Activated CD4-positive, alpha-beta T cell treated with anti-CD3 and anti-CD28 coated beads for 36 hours (primary cell): Measurements from ENCODE around the gene ELP4. TPM values are rescaled to one million over a fixed set of nuclear protein-coding genes. Genes with fewer than 3 reads are reported as not detected.

Experiments used
- ATAC-seq: fragments of 200-7000 bp; cut with Tn5 transposase; one replicate; pipeline ENCODE4 v1.10.0; 2021; ENCODE audit warnings: mild to moderate bottlenecking, moderate library complexity
- CTCF ChIA-PET: fragments of 350-600 bp; sonication (Branson Sonifier 250); formaldehyde crosslinking; loops from one replicate; lab custom pipeline; 2021; ENCODE audit warnings: antibody characterized with exemption; lab: Charles Lee
- POLR2A ChIA-PET: fragments of 350-600 bp; sonication (Branson Sonifier 250); formaldehyde crosslinking; loops from one replicate; lab custom pipeline; 2021; ENCODE audit warnings: antibody characterized with exemption, inconsistent platforms; lab: Charles Lee
- DNase-seq: peaks from one replicate; pipeline ENCODE4 v3.0.0-alpha.2; 2020
- H3K27ac Mint-ChIP-seq: one replicate; pipeline ENCODE4 v1.8.0; 2021; ENCODE audit warnings: mixed read lengths
- H3K27me3 Mint-ChIP-seq: one replicate; pipeline ENCODE4 v1.8.0; 2021; ENCODE audit warnings: mixed read lengths
- H3K36me3 Mint-ChIP-seq: one replicate; pipeline ENCODE4 v1.8.0; 2021; ENCODE audit warnings: low read depth, mixed read lengths
- H3K4me1 Mint-ChIP-seq: one replicate; pipeline ENCODE4 v1.8.0; 2021; ENCODE audit warnings: mixed read lengths
- H3K4me3 Mint-ChIP-seq: one replicate; pipeline ENCODE4 v1.8.0; 2021; ENCODE audit warnings: mild to moderate bottlenecking, moderate library complexity, mixed read lengths
- H3K9me3 Mint-ChIP-seq: one replicate; pipeline ENCODE4 v1.8.0; 2021; ENCODE audit warnings: low read depth, mixed read lengths
- intact Hi-C, 2 experiments: fragments of 100-400 bp; cut with DNase I in 1 of 2; cut with micrococcal nuclease in 1 of 2; formaldehyde crosslinking; loops; one replicate each; pipeline versions ENCODE4 v1.14.2 to v1.15.1; 2022 to 2024; cut with DNase I, micrococcal nuclease
- total RNA-seq, 2 experiments: library from RNA; stranded (reverse); gene quantifications; one replicate each; pipeline ENCODE4 v1.2.3, GENCODE V29; 2021

Gene ELP4
- total RNA-seq, 2 experiments from 2014 or later: 21.9 to 30.9 TPM

GRCh38 chr11:31780480-31780971, 271.0 kb downstream of the ELP4 start:
- CTCF ChIA-PET: interaction anchor here (0.9 kb wide), 1 partner anchor 52 kb away, joined by 4 read pairs; no protein-coding TSS in a partner anchor

GRCh38 chr11:31782257-31782656, 272.7 kb downstream of the ELP4 start:
- no peak overlapping the region for H3K27ac Mint-ChIP-seq
- peaks cover 4% of the 10 kb centered on the region for H3K36me3 Mint-ChIP-seq
- no peak overlapping the region for H3K4me3 Mint-ChIP-seq
- DNase-seq (no peak), ATAC-seq (no peak)
- H3K4me1 Mint-ChIP-seq: no peaks in the 10 kb centered on the region
- intact Hi-C loops: no loop called here
- no peaks in the 10 kb centered on the region for H3K27me3 Mint-ChIP-seq
- no peaks in the 10 kb centered on the region for H3K9me3 Mint-ChIP-seq
- POLR2A ChIA-PET: no interaction called here
- CTCF ChIA-PET: no interaction called here

More at GRCh38 chr11:31780480-31780971, 271.0 kb downstream of the ELP4 start:
- Mint-ChIP-seq H3K27ac (no peak overlapping the region), H3K9me3 (no peaks in the 10 kb centered on the region), H3K4me3 (no peak overlapping the region), H3K27me3 (no peaks in the 10 kb centered on the region), H3K4me1 (no peaks in the 10 kb centered on the region), H3K36me3 (peaks cover 4% of the 10 kb centered on the region)
- POLR2A ChIA-PET: no interaction called here
- DNase-seq: no peak
- no peak for ATAC-seq
- intact Hi-C loops: no loop called here

GRCh38 chr11:31783252-31783651, 273.7 kb downstream of the ELP4 start:
- no peak for DNase-seq
- no peak for ATAC-seq
- H3K4me3 Mint-ChIP-seq: no peak overlapping the region
- no peaks in the 10 kb centered on the region for H3K27me3 Mint-ChIP-seq
- POLR2A ChIA-PET: no interaction called here
- H3K4me1 Mint-ChIP-seq: no peaks in the 10 kb centered on the region
- H3K9me3 Mint-ChIP-seq: no peaks in the 10 kb centered on the region
- peaks cover 4% of the 10 kb centered on the region for H3K36me3 Mint-ChIP-seq
- CTCF ChIA-PET: no interaction called here
- intact Hi-C loops: no loop called here
- no peak overlapping the region for H3K27ac Mint-ChIP-seq

DNA sequence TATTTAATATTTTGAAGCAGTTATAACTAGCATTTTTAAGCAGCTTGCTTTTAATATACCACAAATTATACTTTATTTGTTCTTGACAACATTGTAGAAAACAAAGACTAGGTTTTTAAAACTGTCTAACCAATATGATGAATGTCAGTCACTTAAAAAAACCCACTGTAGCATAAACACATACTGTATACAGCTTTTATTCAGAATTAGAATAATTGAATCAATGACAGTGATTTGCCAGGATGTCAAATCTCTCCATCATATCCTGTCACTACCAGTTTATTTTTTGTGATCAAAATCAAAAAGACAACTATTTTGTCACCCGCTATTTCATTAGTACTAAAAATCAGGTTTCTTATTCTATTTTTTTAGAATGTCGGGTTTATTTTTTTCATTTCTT, 275.0 kb downstream of the ELP4 start:
- intact Hi-C loops: no loop called here
- ChIA-PET CTCF (no interaction called here), POLR2A (no interaction called here)
- ATAC-seq (no peak), DNase-seq (no peak)
- Mint-ChIP-seq H3K4me1 (no peaks in the 10 kb centered on the region), H3K36me3 (peaks cover 4% of the 10 kb centered on the region), H3K4me3 (no peak overlapping the region), H3K27me3 (no peaks in the 10 kb centered on the region), H3K27ac (no peak overlapping the region), H3K9me3 (no peaks in the 10 kb centered on the region)

- no peaks in the 10 kb centered on the region for H3K4me1 Mint-ChIP-seq
- no peak overlapping the region for H3K4me3 Mint-ChIP-seq
- POLR2A ChIA-PET: interaction anchor here (0.7 kb wide), 1 partner anchor 18 kb away, joined by 3 read pairs; no protein-coding TSS in a partner anchor
- peaks cover 2% of the 10 kb centered on the region for H3K36me3 Mint-ChIP-seq
- peaks cover 12% of the 10 kb centered on the region for H3K27me3 Mint-ChIP-seq
- CTCF ChIA-PET: interaction anchor here (0.6 kb wide), 1 partner anchor 22 kb away, joined by 3 read pairs; no protein-coding TSS in a partner anchor
- no peak for ATAC-seq
- DNase-seq: no peak
- no peak overlapping the region for H3K27ac Mint-ChIP-seq
- no peaks in the 10 kb centered on the region for H3K9me3 Mint-ChIP-seq
- intact Hi-C loops: no loop called here
Observed at GRCh38 chr11:31786996-31787685, 277.6 kb downstream of the ELP4 start.

DNA sequence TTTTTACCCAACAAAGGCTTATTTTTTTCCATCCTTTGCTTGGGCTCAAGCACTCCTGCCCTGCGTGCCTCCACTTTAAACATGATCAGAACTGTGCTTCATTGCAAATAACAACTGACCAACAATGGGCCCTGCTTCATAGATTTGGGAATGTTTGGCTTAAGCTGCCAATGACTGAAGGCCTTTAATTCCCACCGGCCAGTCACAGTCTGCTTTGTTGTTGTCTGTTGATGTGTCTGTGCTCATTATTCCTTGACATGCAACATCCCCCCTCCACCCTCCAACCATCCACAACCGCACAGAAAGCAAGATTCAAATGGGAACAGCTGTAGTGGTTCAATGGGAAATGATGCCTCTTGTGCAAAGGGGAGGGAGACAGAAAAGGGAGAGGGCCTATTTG, 278.5 kb downstream of the ELP4 start:
- ATAC-seq (no peak), DNase-seq (no peak)
- H3K27ac Mint-ChIP-seq: no peak overlapping the region
- POLR2A ChIA-PET: no interaction called here
- intact Hi-C loops: no loop called here
- no peak overlapping the region for H3K4me3 Mint-ChIP-seq
- H3K27me3 Mint-ChIP-seq: peaks cover 20% of the 10 kb centered on the region
- H3K4me1 Mint-ChIP-seq: no peaks in the 10 kb centered on the region
- CTCF ChIA-PET: no interaction called here
- H3K36me3 Mint-ChIP-seq: no peaks in the 10 kb centered on the region
- H3K9me3 Mint-ChIP-seq: no peaks in the 10 kb centered on the region

DNA sequence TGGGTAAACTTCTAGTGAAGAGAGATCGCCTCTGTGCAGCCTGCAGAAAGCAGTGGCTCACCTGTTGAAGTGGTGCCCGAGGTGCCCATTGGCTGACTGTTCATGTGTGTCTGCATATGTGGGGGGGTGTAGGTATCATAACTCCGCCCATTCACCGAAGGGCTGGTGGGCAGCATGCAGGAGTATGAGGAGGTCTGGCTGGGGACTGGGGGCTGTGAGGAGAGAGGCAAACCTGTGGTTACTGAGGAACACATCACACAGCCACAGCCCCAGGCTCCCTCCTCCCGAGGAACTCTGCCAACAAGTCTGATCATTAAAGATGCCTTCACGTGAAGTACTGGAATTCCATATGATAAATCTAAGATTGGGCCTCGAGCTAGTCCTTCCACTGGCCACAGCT, 281.1 kb downstream of the ELP4 start:
- no peaks in the 10 kb centered on the region for H3K36me3 Mint-ChIP-seq
- DNase-seq: no peak
- ChIA-PET POLR2A (no interaction called here), CTCF (interaction anchor here (0.7 kb wide), 1 partner anchor 10 kb away, joined by 3 read pairs; no protein-coding TSS in a partner anchor)
- no peak overlapping the region for H3K27ac Mint-ChIP-seq
- peaks cover 32% of the 10 kb centered on the region for H3K27me3 Mint-ChIP-seq
- no peaks in the 10 kb centered on the region for H3K4me1 Mint-ChIP-seq
- H3K4me3 Mint-ChIP-seq: no peak overlapping the region
- H3K9me3 Mint-ChIP-seq: no peaks in the 10 kb centered on the region
- intact Hi-C loops: loop anchor here in 1 of 2 experiments (10.0 kb wide), 1 partner anchor 396 kb away; no protein-coding TSS in a partner anchor
- ATAC-seq: no peak

GRCh38 chr11:31792036-31792435, 282.5 kb downstream of the ELP4 start:
- CTCF ChIA-PET: no interaction called here
- intact Hi-C loops: loop anchor here in 1 of 2 experiments (10.0 kb wide), 1 partner anchor 397 kb away; no protein-coding TSS in a partner anchor

DNA sequence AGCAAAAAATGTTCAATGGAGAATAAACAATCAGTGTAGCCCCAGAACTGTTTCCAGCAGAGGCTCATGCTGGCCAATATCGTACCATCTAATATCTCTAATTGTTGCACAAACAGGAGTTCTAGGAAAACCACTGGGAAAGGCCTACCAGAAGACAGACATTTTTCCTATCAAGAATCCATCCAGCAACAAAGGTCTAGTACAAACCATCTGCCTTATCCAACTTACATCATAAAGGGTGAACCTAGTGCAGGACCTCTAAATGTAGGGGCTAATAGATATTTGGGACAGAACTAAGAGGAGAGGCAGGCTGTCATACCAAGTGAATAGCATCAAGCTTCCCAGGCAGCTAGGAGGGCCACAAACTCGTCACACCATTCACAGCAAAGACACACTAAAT, 282.9 kb downstream of the ELP4 start:
- Mint-ChIP-seq H3K36me3 (no peaks in the 10 kb centered on the region), H3K9me3 (no peaks in the 10 kb centered on the region), H3K4me1 (peaks cover 4% of the 10 kb centered on the region), H3K4me3 (no peak overlapping the region), H3K27me3 (peaks cover 46% of the 10 kb centered on the region), H3K27ac (no peak overlapping the region)
- intact Hi-C loops: loop anchor here in 1 of 2 experiments (10.0 kb wide), 1 partner anchor 398 kb away; no protein-coding TSS in a partner anchor
- DNase-seq (no peak), ATAC-seq (no peak)
- ChIA-PET CTCF (no interaction called here), POLR2A (no interaction called here)

More at GRCh38 chr11:31792036-31792435, 282.5 kb downstream of the ELP4 start:
- Mint-ChIP-seq H3K27ac (no peak overlapping the region), H3K9me3 (no peaks in the 10 kb centered on the region), H3K27me3 (peaks cover 43% of the 10 kb centered on the region), H3K36me3 (no peaks in the 10 kb centered on the region), H3K4me3 (no peak overlapping the region), H3K4me1 (peaks cover 3% of the 10 kb centered on the region)
- DNase-seq (no peak), ATAC-seq (no peak)
- POLR2A ChIA-PET: no interaction called here

DNA sequence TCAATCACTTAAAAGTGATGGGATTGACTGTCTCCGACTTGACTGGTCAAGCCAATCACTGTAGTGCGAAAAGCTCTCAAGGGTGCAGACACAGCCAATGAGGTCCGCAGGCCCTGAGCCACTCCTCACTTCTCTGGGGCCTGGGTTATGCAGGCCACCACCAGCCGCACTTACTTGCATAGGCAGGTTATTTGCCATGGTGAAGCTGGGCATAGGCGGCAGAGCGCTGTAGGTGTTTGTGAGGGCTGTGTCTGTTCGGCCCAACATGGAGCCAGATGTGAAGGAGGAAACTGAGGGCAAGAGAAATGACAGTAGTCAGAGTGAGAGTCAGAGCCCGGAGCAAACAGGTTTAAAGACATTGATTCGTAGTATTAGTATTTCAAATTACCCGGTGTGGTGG, 283.7 kb downstream of the ELP4 start:
- ChIA-PET CTCF (no interaction called here), POLR2A (no interaction called here)
- Mint-ChIP-seq H3K4me3 (no peak overlapping the region), H3K9me3 (no peaks in the 10 kb centered on the region), H3K4me1 (peaks cover 9% of the 10 kb centered on the region), H3K36me3 (no peaks in the 10 kb centered on the region), H3K27me3 (peaks cover 50% of the 10 kb centered on the region), H3K27ac (no peak overlapping the region)
- DNase-seq (no peak), ATAC-seq (no peak)
- intact Hi-C loops: loop anchor here in 1 of 2 experiments (10.0 kb wide), 1 partner anchor 398 kb away; no protein-coding TSS in a partner anchor

DNA sequence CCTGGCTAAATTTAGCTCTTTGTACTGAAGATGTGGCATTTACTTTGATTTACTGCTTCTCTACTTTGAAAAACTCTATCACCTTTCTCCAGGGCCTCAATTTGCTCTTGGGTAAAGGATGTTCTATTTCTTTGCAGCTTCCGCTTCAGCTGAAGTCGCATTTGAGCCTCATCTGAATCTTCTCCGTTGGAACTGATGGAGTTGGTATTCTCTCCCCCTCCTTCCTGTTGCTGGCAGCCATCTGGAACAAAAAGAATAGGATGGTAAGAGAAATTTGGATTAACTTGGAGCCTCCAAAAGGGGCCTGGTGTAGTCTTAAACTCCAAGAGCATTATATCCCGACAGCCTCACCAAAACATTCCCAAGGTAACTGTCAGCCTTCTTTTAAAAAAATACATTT, 285.0 kb downstream of the ELP4 start:
- H3K27me3 Mint-ChIP-seq: peaks cover 60% of the 10 kb centered on the region
- H3K4me3 Mint-ChIP-seq: no peak overlapping the region
- no peaks in the 10 kb centered on the region for H3K36me3 Mint-ChIP-seq
- H3K9me3 Mint-ChIP-seq: no peaks in the 10 kb centered on the region
- CTCF ChIA-PET: no interaction called here
- no peak for ATAC-seq
- DNase-seq: no peak
- POLR2A ChIA-PET: no interaction called here
- peaks cover 13% of the 10 kb centered on the region for H3K4me1 Mint-ChIP-seq
- intact Hi-C loops: loop anchor here in 1 of 2 experiments (10.0 kb wide), 1 partner anchor 400 kb away; no protein-coding TSS in a partner anchor
- H3K27ac Mint-ChIP-seq: no peak overlapping the region
